GM12801 (cell line): ENCODE measurements around the gene ZNF816.

Source experiments
- TF ChIP-seq, protein P1 (sequence below): IDR thresholded peaks from one replicate; pipeline ENCODE4 v1.5.1; 2011; ENCODE audit warnings: control low read depth; ENCODE audit not compliant: insufficient read length; ENCODE audit errors: extremely low read depth

ZNF816 gene

DNA sequence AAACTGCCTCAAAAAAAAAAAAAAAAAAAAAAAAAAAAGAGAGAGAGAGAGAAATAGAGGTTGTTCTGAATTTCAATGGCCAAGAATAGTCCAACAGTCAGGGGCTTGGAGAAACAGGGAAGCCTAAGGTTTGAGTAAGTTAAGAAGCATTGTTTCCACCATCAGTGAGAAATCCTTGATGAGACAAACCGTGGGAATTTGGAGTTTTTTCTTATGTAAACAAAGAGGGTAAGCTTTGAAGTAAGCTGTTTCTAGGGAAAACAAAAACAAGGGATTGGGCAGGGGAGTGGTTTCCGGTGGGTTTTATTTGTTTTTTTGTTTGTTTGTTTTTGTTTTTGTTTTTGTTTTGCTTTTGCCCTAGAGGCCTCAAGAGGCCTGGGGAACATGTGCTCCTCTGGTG, 39.8 kb upstream of the ZNF816 start:
- TF ChIP-seq, protein P1, sequence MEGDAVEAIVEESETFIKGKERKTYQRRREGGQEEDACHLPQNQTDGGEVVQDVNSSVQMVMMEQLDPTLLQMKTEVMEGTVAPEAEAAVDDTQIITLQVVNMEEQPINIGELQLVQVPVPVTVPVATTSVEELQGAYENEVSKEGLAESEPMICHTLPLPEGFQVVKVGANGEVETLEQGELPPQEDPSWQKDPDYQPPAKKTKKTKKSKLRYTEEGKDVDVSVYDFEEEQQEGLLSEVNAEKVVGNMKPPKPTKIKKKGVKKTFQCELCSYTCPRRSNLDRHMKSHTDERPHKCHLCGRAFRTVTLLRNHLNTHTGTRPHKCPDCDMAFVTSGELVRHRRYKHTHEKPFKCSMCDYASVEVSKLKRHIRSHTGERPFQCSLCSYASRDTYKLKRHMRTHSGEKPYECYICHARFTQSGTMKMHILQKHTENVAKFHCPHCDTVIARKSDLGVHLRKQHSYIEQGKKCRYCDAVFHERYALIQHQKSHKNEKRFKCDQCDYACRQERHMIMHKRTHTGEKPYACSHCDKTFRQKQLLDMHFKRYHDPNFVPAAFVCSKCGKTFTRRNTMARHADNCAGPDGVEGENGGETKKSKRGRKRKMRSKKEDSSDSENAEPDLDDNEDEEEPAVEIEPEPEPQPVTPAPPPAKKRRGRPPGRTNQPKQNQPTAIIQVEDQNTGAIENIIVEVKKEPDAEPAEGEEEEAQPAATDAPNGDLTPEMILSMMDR = no peak

DNA sequence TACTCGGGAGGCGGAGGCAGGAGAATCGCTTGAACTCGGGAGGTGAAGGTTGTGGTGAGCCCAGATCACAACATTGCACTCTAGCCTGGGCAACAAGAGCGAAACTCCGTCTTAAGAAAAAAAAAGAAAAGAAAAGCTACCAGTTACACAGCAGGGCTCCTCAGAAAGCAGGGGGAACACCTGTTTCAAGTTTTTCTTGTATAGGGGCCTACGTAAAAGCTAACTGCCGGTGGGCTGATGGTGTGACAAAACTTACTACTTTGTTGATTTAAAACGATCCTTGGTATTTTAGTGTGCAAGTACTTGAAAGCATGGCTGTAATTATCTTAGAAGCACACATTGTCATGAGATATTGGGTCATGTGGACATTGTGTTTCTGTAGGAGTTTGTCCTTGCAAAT, 35.3 kb upstream of the ZNF816 start:
- TF ChIP-seq, protein P1 = no peak

DNA sequence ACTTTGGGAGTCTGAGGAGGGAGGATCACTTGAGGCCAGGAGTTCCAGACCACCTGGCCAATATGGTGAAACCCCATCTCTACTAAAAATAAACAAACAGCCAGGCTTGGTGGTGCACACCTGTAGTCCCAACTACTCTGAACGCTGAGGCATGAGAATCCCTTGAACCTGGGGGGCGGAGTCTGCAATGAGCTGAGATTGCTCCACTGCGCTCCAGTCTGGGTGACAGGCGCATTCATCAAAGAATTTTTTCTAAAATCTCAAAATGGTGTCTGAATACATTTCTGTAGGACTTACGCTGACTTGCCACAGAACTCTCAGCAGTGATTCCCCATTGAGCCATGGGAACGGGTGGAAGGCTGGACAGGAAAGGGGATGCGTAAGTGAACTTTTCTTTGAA, 33.0 kb upstream of the ZNF816 start:
- TF ChIP-seq, protein P1 = no peak

DNA sequence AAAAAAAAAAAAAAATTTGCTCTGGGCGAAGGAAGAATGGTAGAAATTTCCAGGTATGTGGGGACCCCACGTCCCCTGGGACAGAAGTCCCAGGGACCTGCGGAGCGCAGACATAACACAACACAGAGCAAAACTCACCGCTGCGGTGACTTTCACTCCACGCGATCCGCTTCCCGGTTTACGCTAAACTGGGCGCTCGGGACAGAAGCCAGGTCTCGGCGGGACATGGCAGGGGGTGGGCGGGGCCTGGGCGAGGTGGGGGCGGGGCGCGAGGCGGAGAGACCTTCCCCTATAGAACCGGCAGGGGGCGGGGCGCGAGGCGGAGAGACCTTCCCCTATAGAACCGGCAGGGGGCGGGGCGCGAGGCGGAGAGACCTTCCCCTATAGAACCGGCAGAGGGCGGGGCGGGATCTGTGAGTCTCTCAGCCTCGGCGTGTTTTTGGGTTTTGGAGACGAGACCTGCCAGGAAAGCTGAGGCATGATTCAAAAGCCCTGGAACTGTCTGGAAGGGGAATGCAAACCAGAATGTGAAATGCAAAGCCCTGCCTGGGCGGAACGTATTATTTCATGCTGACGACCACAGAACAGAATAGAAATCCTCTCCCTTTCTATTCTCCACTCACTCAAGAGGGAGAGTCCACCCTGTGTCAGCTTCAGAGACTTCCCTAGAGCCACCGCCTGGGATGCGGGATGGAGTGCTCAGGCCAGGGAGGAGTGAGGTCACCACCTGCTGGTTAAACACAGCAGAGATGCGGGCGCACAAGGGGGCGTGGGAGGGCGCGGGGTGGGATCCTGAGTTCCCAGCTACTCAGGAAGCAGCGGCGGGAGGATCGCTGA, 30.9 kb upstream of the ZNF816 start:
- TF ChIP-seq, protein P1 = no peak

DNA sequence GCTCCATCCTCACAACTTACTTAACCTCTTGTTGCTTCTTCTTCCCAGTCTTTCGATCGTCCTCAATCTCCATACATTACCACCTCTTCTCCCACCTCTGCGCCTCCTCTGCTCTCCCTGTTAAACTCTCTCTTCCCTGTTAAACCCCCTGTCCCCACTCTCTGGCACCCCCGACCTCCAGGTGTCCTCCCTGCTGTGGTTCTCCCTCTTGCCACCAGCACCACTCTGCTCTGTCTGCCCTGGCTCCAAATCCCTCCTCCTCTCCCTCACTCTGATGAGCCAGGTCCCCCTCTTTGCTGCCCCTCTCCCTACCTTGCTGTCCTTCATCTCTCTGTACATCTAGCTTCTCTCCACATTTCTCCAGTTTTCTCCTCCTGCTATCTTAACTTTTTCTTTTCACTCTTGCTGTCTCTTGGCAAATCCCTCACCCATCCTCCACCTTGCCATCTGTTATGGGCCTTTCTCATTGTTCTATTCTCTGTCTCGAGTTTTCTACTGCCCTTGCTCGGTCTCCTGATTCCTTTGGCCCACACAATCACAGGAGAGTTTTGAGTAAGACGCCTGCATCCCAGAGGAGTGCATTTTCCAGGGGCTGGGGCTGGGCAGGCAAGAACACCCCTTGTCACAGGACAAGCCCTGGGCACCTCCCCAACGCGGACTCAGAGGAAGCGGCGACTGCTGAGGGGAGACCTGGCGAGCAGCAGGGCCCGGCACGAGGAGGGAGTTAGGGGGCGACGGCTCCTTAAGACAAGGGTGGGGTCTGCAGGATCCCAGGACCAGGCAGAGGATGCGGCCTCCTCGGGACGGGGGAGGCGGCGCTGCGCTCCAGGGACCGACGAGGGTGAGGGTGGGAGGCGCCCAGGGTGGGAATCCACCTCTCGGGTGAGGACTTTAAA, 29.7 kb upstream of the ZNF816 start:
- TF ChIP-seq, protein P1 = no peak

DNA sequence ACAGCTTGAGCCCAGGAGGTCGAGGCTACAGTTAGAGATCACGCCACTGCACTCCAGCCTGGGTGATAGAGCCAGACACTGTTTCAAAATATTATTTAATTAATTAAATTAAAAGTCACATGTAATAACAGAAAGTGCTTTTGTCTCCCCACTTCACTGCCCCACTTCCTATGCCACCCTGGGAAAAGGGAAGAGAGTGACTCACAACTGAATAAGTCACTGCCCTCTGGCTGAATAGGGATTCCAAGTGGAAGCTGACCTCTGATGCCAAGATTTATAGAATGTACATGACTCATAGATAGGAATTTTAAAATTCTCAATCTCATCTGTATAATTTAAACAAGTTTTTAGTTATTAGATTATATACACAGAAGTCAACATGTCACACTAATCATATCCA, 28.8 kb upstream of the ZNF816 start:
- TF ChIP-seq, protein P1 = no peak

DNA sequence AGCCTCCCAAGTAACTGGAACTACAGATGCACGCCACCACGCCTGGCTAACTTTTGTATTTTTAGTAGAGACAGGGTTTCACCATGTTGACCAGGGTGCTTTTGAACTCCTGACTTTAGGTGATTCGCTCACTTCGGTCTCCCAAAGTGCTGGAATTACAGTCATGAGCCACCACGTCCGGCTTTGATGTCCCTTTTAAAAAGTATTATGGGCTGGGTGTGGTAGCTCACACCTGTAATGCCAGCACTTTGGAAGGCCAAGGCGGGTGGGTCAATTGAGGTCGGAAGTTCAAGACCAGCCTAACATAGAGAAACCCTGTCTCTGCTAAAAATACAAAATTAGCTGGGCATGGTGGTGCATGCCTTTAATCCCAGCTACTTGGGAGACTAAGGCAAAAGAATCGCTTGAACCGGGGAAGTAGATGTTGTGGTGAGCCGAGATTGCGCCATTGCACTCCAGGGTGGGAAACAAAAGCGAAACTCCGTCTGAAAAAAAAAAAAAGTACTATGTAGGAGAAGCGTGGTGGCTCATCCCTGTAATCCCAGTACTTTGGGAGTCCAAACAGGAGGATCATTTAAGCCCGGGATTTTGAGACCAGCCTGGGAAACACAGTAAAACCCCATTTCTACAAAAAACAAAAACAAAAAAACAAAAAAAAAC, 28.2 kb upstream of the ZNF816 start:
- TF ChIP-seq, protein P1 = no peak
